NOMO-1 treated with dmso at 0.1 percent for 144 hours (cell line): Measurements from ENCODE around the gene TMEM219.
"Not testable (repeated sequence)": the region's sequence is repeated elsewhere in the genome, so short reads cannot be mapped to it uniquely, and the experiment has no call there.

Experiments used
- DNase-seq: peaks from one replicate; lab custom pipeline; 2025; ENCODE audit not compliant: unreplicated experiment; lab: John Stamatoyannopoulos, UW

Gene TMEM219

DNA sequence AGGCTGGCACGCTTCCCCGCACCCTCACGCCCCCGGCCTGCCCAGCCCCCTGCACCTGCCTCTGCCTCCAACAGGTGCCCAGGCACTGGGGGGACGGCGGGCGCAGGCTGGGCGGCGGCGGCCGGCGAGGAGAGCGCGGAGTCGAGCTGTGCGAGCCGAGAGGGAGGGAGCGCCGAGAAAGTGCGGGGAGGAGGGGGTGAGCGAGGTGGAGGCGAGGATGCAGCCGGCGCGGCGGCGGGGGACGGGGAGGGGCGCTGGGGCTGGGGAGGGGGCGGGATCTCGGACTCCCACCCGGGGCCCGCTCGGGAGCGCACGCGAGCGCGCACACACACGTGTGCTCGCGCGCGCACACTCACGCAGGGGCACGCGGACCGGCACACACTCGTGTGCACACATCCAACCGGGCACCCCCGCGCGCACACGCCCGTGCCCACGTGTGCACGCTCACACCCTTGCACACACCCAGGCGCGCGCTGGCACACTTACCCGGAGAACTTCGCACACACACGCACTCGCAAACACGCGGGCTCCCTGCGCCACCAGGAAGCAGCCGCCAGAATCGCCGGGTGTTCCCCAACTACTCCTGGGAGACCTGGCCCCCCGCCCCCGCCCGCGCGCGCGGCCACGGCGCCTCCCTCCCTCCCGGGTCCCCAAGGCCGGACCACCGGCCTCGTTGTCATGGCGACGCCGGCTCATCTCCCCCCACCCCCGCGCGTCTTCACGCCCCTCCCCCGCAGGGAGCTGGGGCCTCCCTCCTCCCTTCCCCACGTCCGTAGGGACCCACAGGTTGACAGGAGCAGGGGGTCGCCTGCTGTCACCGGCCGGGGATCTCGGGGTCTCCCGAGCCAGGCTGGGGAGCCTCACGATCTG, 49.2 kb downstream of the TMEM219 start, which contains the start of gene DOC2A:
Gene DOC2A (minus strand): TSS at position 184 of the 870 bp plus-strand sequence. CDS start 805 bp downstream, outside the sequence.
- DNase-seq = no peak

DNA sequence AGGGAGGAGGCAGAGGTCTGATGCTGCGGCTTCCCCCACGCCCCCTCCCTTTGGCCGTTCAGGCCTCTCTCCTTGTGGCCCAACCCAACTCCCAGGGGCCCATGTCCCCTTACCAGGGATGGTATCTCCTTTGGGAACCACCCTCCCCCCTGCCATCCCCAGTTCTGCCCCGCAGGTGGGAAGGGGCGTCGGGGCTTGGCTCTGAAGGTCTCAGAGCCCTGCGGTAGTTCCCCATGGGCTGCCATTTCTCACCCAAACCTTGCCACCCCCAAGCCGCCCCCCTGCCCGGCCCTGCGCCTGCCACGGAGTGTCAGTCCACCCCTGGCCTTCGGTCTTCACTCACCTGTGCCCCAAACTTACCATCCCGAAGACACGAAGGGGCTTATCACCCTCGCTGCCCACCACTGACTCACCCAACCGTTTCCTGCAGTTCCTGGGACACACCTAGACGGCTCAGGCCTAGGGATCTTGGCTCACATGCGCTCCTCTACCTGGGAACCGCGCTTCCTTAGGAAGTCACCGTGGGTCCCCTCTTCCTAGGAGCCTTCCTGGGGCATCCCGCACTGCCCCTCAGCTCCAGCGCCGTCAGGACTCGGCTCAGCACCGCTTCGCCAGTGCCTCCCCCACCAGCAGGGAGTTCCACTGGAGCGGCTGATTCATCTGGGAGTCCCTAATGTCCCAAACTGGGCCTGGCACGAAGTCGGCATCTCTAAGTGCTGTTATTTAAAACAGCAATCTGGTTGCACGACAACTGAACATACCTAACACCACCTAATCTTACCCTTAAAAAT, 50.0 kb downstream of the TMEM219 start:
- no peak for DNase-seq

DNA sequence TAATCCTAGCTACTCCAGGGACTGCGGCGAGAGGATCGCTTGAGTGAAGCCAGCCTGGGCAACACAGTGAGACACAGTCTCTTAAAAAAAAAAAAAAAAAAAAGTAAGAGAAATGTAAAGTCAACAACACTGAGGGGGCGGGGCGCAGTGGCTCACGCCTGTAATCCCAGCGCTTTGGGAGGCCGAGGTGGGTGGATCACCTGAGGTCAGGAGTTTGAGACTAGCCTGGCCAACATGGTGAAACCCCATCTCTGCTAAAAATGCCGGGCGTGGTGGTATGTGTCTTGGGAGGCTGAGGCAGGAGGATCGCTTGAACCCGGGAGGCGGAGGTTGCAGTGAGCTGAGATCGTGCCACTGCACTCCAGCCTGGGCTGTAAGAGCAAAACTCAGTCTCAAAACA, 50.7 kb downstream of the TMEM219 start:
- not testable (repeated sequence) for DNase-seq

DNA sequence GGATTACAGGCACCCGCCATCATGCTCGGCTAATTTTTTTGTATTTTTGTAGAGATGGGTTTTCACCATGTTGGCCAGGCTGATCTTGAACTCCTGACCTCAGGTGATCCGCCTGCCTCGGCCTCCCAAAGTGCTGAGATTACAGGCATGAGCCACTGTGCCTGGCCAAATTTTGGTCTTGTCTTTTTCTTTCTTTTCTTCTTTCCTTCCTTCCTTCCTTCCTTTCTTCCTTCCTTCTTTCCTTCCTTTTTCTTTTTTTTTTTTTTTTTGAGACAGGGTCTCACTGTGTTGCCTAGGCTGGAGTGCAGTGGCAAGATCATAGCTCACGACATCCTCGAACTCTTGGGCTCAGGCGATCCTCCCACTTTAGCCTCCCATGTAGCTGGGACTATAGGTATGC, 53.6 kb downstream of the TMEM219 start:
- not testable (repeated sequence) for DNase-seq

GRCh38 chr16:30016555-30017276, 54.8 kb downstream of the TMEM219 start:
- no peak for DNase-seq

DNA sequence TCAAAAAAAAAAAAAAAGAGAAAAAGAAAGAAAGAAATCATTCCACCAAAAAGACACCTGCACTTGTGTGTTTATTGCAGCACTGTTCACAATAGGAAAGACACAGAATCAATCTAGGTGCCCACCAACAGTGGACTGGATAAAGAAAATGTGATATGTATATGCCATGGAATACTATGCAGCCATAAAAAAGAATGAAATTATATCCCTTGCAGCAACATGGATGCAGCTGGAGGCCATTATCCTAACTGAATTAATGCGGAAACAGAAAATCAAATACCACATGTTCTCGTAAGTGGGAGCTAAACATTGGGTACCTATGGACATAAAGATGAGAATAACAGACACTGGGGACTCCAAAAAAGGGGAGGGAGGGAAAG, 55.4 kb downstream of the TMEM219 start:
- no peak for DNase-seq

DNA sequence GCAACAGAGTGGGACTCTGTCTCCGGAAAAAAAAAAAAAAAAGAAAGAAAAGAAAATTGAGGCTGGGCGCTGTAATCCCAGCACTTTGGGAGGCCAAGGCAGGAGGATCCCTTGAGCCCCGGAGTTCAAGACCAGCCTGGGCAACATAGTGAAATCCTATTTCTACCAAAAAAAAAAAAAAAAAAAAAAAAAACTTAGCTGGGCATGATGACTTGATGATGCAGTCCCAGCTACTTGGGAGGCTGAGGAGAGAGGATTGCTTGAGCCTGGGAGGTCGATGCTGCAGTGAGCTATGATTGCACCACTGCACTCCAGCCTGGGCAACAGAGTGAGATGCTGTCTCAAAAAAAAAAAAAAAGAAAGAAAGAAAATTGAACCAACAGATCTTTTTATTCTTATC, 56.1 kb downstream of the TMEM219 start:
- not testable (repeated sequence) for DNase-seq

DNA sequence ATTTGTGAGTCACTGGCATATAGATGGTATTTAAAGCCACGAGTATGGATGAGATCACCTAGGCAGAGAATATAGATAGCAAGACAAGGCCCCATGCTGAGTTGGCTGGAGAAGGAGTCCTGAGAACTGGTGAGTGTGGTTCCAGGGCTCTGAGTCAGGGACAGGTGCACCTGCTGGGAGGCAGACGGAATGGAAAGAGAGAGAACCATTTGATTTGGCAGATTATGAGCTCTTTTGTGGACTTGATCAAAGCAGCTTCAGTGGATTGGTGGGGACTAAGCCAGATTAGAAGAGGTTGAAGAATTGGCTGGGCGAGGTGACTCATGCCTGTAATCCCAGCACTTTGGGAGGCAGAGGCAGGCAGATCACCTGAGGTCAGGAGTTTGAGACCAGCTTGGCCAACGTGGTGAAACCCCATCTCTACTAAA, 56.9 kb downstream of the TMEM219 start:
- DNase-seq = no peak
